Astrocyte of the spinal cord (primary cell): ENCODE measurements around the gene BAHCC1.

Source experiments
- DNase-seq: peaks from one replicate; pipeline ENCODE4 v3.0.0; 2011; ENCODE audit warnings: low read depth, low spot score
- H3K4me3 ChIP-seq: 2 replicates; pipeline ENCODE4 v1.5.1; 2011; ENCODE audit warnings: low read depth, mild to moderate bottlenecking, low read length, moderate library complexity
- in situ Hi-C: cut with HindIII; loops from 2 replicates; pipeline ENCODE4 v1.10.0; 2017; ENCODE audit warnings: low sequenced_read_pairs
- TF ChIP-seq, protein P1 (sequence below): IDR thresholded peaks from 2 replicates; pipeline ENCODE4 v1.5.1; 2012; ENCODE audit warnings: low read depth, mild to moderate bottlenecking, low read length, inconsistent platforms

BAHCC1 gene

DNA sequence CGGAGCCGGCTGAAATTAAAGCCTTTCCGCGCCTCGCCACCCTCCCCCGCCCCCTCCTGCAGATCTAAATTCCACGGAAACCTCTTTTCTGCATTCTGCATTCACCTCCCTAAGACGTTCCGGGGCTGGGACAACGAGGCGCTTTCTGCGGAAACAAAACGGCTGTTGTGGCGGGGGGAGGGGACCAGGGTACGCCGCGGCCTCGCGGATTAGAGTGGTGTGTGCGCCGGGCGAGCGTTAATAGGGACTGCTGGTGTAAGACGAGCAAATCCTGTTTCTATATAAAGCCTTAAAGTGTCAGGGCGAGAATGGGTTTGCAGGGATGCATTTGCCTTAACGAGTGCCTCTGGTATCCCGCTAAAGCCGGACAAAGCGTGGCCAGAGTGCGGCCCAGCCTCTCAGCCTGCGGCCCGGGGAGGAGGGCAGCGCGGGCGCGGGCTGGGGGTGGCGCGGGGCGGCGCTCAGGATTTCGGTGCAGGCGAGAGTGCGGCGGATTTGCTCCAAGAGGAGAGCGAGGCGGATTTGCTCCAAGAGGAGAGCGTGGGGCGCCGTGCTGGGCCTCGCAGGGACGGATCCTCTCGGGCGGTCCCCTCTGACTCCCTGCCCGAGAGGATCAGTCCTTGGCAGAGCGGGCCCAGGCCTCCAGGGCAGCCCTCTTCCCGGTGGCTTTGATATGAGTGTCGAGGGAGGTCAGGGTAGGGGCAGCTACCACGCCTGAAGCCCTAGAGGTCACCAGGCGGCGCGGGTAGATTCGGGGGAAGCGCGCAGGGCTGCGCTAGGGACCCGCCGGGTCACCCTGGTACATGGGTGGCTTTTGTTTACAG is 5.1 kb downstream of the BAHCC1 start:
- peak; percentile 73 for DNase-seq
- TF ChIP-seq, protein P1, sequence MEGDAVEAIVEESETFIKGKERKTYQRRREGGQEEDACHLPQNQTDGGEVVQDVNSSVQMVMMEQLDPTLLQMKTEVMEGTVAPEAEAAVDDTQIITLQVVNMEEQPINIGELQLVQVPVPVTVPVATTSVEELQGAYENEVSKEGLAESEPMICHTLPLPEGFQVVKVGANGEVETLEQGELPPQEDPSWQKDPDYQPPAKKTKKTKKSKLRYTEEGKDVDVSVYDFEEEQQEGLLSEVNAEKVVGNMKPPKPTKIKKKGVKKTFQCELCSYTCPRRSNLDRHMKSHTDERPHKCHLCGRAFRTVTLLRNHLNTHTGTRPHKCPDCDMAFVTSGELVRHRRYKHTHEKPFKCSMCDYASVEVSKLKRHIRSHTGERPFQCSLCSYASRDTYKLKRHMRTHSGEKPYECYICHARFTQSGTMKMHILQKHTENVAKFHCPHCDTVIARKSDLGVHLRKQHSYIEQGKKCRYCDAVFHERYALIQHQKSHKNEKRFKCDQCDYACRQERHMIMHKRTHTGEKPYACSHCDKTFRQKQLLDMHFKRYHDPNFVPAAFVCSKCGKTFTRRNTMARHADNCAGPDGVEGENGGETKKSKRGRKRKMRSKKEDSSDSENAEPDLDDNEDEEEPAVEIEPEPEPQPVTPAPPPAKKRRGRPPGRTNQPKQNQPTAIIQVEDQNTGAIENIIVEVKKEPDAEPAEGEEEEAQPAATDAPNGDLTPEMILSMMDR: no peak
- in situ Hi-C loops: loop anchor here (10.0 kb wide), 1 partner anchor 114 kb away; the partner anchor contains the start of gene ACTG1
- H3K4me3 ChIP-seq: peak overlapping the region; percentile 56

DNA sequence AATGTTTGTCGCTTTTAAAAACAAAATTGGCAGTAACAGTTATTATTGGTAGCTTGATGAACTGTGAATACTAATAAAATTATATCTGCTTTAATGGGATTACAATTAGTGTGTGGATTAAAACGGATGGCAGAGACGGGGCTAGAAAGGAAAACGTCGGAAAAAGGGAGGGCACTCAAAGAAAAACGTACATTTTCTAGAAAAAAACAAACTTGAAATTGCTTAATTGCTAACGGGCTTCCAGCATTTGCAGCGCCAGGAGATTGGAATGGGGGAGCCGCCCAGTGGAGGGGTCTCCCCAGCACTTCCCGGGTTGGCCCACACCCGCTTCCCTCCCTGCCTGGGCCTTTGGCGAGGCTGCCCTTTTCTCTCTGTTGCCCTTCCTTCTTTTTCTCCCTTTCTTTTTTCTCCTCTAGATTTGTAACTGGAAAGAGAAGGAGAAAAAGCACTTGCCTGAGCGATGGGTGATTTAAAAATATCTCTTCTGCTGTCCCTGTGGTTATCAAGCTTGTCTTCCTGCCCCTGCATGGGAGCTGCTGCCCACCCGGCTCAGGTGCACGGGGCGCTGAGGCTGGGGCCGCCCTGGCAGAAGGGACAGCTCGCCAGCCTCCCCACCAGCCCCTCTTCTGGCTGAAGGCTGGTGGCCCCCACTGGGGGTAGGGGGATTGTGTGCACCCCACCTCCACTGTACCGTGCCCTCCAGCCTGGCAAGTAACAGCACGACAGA is 5.9 kb downstream of the BAHCC1 start:
- no peak for DNase-seq
- peak overlapping the region; percentile 56 for H3K4me3 ChIP-seq
- TF ChIP-seq, protein P1: no peak
- in situ Hi-C loops: loop anchor here (10.0 kb wide), 1 partner anchor 114 kb away; the partner anchor contains the start of gene ACTG1

DNA sequence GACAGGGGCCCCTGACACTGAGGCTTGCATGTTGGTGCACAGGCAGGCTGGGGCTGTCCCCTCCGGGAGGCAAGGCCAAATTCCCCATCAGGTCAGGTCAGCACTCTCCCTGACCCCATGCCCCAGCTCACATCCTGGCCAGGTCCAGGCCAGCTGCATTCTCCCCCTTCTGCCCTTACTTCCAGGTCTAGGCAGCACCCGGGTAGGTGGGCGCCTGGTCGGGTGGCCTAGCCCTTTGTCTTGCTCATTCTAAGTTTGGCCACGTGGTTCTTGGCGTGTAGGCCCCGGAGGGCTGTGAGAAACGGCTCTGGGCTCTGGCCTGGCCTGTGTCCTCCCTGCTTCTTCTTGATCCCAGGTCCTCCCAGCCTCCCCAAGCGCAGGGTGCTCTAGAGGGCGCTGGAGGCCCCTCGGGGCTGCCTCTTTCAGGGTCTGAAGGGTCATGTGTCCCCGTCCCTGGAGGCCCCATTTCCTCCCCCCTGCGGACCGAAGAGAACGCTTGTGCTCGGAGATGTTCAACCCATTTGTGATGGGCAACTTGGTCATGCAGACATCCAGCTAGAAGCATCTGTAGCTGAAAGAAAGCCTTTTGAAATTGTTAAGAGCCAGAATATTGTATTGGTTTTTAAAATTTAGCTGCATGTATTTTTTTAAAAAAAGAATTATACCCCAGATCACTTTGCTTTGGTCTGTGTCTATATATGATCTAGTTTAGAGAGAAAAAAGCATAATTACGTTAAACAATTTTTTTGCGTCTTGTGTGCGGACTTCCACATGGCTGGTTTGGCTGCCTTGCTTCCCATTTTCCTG is 6.7 kb downstream of the BAHCC1 start:
- in situ Hi-C loops: loop anchor here (10.0 kb wide), 1 partner anchor 113 kb away; the partner anchor contains the start of gene ACTG1
- no peak for DNase-seq
- no peak overlapping the region for H3K4me3 ChIP-seq
- TF ChIP-seq, protein P1: peak; percentile 55

DNA sequence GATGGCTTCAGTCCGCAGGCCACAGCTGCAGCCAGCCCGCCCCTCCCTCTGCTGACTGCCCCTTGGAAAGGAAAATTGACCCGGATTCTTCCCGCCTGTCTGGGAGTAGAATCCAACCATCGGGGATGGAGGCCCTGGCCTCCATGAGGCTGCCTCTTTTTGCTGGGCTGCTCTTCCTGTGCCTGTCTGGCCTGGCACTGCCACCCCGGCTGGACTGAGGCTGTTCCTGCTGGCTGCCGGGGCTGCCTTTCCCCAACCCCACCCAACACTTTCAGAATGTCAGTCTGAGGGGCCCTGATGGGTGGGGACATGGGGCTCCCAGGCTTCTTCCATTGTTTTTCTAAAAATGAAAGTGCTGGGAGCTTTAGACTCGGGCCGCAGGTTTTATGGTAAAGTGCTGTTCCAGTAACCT is 7.3 kb downstream of the BAHCC1 start:
- in situ Hi-C loops: loop anchor here (10.0 kb wide), 1 partner anchor 112 kb away; the partner anchor contains the start of gene ACTG1
- H3K4me3 ChIP-seq: no peak overlapping the region
- no peak for DNase-seq
- TF ChIP-seq, protein P1: no peak

DNA sequence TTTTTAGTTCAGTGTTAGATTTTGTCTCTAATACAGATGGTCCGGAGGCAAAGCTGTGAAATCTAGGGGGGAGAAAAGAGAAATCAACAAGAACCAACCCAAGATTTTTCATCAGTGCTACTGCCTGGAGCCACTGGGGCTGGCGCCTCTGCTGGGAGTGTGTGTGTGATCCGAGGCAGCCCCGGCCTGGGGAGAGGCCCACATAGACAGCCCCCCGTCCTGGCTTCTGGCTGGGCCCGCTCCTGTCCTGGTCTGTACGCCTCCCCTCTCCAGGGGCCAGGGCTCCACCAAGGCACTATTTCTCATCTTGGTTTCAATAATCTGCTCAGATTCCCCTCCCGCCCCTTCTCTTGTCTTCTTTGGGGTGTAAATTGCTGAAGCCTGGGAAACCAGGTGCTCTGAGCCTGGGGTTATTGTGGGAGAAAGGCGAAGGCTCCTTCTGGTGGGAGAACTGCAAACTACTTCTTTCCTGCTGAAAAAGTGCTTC is 7.8 kb downstream of the BAHCC1 start:
- no peak for DNase-seq
- in situ Hi-C loops: loop anchor here (10.0 kb wide), 1 partner anchor 112 kb away; the partner anchor contains the start of gene ACTG1
- no peak overlapping the region for H3K4me3 ChIP-seq
- TF ChIP-seq, protein P1: peak; percentile 23
